Testis (tissue), 2 donors: ENCODE measurements around the gene IPMK.

ENCODE experiments used
- POLR2A ChIP-seq: fragments of 450-650 bp; IDR thresholded peaks from one replicate; pipeline ENCODE4 v1.6.1; 2017; ENCODE audit warnings: antibody characterized with exemption, mild to moderate bottlenecking, moderate library complexity
- TF ChIP-seq, protein P1 (sequence below), 3 experiments: fragments of 450-650 bp in 2 of 3; fragments of 200-600 bp in 1 of 3; sonication (generic) in 1 of 3; IDR thresholded peaks; one replicate each; pipeline ENCODE4 v1.5.1; 2016 to 2019; ENCODE audit warnings: antibody characterized with exemption in 3 of 3, mild to moderate bottlenecking in 2 of 3, moderate library complexity in 1 of 3

DNA sequence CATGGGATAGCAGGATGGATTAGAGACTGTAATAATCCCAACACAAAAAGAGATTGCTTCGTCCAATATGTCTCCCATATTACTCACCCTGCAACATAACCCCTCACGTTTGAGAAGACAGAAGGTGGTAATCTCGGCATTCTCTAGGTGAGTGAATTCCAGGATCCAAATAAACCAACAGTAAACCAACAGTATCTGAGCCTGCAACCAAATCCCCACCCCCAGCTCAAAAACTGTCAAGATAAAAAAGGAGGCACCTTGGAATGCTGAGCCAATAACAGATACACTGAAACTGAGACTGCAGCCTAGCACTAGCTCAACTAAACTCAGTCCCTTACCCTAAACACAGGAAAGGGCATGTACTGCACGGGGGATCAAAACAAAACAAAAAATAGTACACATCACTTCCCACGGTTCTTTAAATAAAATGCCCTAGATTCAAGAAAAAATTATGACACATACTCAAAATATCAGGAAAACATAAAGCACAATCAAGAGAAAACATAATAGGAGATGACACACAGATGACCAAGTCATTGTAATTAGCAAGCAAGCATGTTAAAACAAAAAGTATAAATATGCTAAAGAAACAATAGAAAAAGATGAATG lies 28.0 kb downstream of the IPMK start:
- TF ChIP-seq, protein P1, sequence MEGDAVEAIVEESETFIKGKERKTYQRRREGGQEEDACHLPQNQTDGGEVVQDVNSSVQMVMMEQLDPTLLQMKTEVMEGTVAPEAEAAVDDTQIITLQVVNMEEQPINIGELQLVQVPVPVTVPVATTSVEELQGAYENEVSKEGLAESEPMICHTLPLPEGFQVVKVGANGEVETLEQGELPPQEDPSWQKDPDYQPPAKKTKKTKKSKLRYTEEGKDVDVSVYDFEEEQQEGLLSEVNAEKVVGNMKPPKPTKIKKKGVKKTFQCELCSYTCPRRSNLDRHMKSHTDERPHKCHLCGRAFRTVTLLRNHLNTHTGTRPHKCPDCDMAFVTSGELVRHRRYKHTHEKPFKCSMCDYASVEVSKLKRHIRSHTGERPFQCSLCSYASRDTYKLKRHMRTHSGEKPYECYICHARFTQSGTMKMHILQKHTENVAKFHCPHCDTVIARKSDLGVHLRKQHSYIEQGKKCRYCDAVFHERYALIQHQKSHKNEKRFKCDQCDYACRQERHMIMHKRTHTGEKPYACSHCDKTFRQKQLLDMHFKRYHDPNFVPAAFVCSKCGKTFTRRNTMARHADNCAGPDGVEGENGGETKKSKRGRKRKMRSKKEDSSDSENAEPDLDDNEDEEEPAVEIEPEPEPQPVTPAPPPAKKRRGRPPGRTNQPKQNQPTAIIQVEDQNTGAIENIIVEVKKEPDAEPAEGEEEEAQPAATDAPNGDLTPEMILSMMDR (IDR thresholded peaks at IDR 0.05): no peak
- no peak for TF ChIP-seq POLR2A
